HG03342 (cell line): ENCODE measurements around the gene MYO5B.
"Not testable (repeated sequence)": the region's sequence is repeated elsewhere in the genome, so short reads cannot be mapped to it uniquely, and the experiment has no call there.

Experiments
- ATAC-seq: cut with Tn5 transposase; IDR thresholded peaks from one replicate; pipeline ENCODE4 v1.9.1; 2021; ENCODE audit warnings: mild to moderate bottlenecking, moderate library complexity; ENCODE audit not compliant: unreplicated experiment

The MYO5B gene

GRCh38 chr18:49893036-49893435, 301.9 kb downstream of the MYO5B start:
- ATAC-seq, result no peak

GRCh38 chr18:49892148-49892924, 302.6 kb downstream of the MYO5B start:
- no peak for ATAC-seq

- no peak for ATAC-seq
Observed at GRCh38 chr18:49890041-49890440, 304.9 kb downstream of the MYO5B start.

GRCh38 chr18:49889552-49889951, 305.4 kb downstream of the MYO5B start:
- ATAC-seq, result not testable (repeated sequence)

GRCh38 chr18:49886891-49887764, 307.8 kb downstream of the MYO5B start:
- no peak for ATAC-seq

- no peak for ATAC-seq
Observed at GRCh38 chr18:49884959-49885358, 310.0 kb downstream of the MYO5B start.

- ATAC-seq, result no peak
Observed at GRCh38 chr18:49884465-49884864, 310.5 kb downstream of the MYO5B start.

- ATAC-seq, result no peak
Observed at GRCh38 chr18:49880661-49881060, 314.3 kb downstream of the MYO5B start.

- no peak for ATAC-seq
Observed at GRCh38 chr18:49879271-49879580, 315.7 kb downstream of the MYO5B start.

- no peak for ATAC-seq
Observed at GRCh38 chr18:49878567-49879270, 316.2 kb downstream of the MYO5B start.

- ATAC-seq, result no peak
Observed at GRCh38 chr18:49878015-49878414, 316.9 kb downstream of the MYO5B start.

- ATAC-seq, result no peak
Observed at GRCh38 chr18:49876536-49876935, 318.4 kb downstream of the MYO5B start.

GRCh38 chr18:49875783-49876182, 319.2 kb downstream of the MYO5B start:
- ATAC-seq, result no peak

GRCh38 chr18:49875155-49875554, 319.8 kb downstream of the MYO5B start:
- no peak for ATAC-seq

GRCh38 chr18:49874238-49874637, 320.7 kb downstream of the MYO5B start:
- ATAC-seq, result no peak

GRCh38 chr18:49869354-49869753, 325.6 kb downstream of the MYO5B start:
- ATAC-seq, result no peak

- no peak for ATAC-seq
Observed at GRCh38 chr18:49866680-49867079, 328.3 kb downstream of the MYO5B start.

- ATAC-seq, result no peak
Observed at GRCh38 chr18:49865401-49865800, 329.5 kb downstream of the MYO5B start.

- no peak for ATAC-seq
Observed at GRCh38 chr18:49863769-49864621, 331.0 kb downstream of the MYO5B start.

GRCh38 chr18:49862656-49863385, 332.1 kb downstream of the MYO5B start:
- no peak for ATAC-seq
